Coronary artery (tissue), 2 donors: ENCODE results near the gene CRYGN.

ENCODE experiments used
- DNase-seq: peaks from one replicate; pipeline ENCODE4 v3.0.0-alpha.2; 2017; ENCODE audit warnings: low spot score
- H3K27ac ChIP-seq, 2 donors: fragments of 200-600 bp; sonication (generic); one replicate each; pipeline ENCODE4 v1.5.1; 2016 to 2019
- H3K4me3 ChIP-seq: fragments of 200-600 bp; sonication (generic); 2 replicates; pipeline ENCODE4 v1.5.1; 2016; ENCODE audit warnings: mild to moderate bottlenecking, moderate library complexity
- CTCF ChIP-seq: fragments of 200-600 bp; sonication (generic); IDR thresholded peaks from one replicate; pipeline ENCODE4 v1.5.1; 2019; ENCODE audit warnings: antibody characterized with exemption

The CRYGN gene

GRCh38 chr7:151435103-151435916, 4.6 kb downstream of the CRYGN start:
- DNase-seq: no peak
- no peak for TF ChIP-seq CTCF
- H3K27ac ChIP-seq: peak overlapping the region; percentile 79 to 88
- H3K4me3 ChIP-seq: no peak overlapping the region

- no peak for TF ChIP-seq CTCF
- H3K27ac ChIP-seq: no peak overlapping the region
- no peak overlapping the region for H3K4me3 ChIP-seq
- no peak for DNase-seq
Observed at GRCh38 chr7:151434549-151434948, 5.4 kb downstream of the CRYGN start.

- no peak for DNase-seq
- TF ChIP-seq CTCF: no peak
- Histone ChIP-seq H3K27ac (no peak overlapping the region), H3K4me3 (no peak overlapping the region)
Observed at GRCh38 chr7:151433721-151434400, 6.1 kb downstream of the CRYGN start.

GRCh38 chr7:151432658-151433521, 7.1 kb downstream of the CRYGN start:
- H3K27ac ChIP-seq: no peak overlapping the region
- no peak for DNase-seq
- no peak for TF ChIP-seq CTCF
- H3K4me3 ChIP-seq: no peak overlapping the region

- DNase-seq: no peak
- H3K27ac ChIP-seq: no peak overlapping the region
- TF ChIP-seq CTCF: no peak
- no peak overlapping the region for H3K4me3 ChIP-seq
Observed at GRCh38 chr7:151431768-151432311, 8.1 kb downstream of the CRYGN start.

GRCh38 chr7:151431281-151431767, 8.6 kb downstream of the CRYGN start:
- Histone ChIP-seq H3K4me3 (no peak overlapping the region), H3K27ac (no peak overlapping the region)
- DNase-seq: no peak
- TF ChIP-seq CTCF: no peak
